ENCODE results near the gene CNOT6.

Gene CNOT6

DNA sequence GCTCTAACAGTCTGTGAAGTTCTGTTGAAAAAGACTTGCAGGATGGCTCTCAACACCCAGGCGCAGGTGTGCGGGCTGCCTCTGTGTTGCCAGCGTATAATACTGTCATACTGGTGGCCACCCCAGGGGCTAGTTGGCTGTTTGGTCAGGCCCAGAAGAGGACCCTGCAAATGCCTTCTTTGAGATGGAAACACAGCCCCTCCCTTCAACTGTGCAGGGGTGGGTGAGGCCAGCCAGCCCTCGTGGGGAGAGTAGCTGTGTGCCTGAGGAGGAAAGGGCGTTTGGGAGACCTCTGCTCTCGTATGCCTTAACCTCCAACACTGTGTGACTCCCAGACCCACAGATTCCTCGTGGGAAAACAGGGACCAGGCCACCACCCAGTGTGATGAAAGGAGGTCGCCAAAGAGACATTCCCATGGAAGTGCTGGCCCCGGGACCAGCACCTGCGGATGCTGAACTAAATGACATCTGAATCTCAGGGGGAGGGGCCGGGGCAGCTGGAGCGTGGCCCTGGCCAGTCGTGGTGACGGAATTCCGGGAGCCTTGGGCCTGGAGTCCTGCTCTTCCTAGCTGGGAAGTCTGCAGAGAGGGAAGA lies 108.4 kb downstream of the CNOT6 start:
- no peak for DNase-seq

DNA sequence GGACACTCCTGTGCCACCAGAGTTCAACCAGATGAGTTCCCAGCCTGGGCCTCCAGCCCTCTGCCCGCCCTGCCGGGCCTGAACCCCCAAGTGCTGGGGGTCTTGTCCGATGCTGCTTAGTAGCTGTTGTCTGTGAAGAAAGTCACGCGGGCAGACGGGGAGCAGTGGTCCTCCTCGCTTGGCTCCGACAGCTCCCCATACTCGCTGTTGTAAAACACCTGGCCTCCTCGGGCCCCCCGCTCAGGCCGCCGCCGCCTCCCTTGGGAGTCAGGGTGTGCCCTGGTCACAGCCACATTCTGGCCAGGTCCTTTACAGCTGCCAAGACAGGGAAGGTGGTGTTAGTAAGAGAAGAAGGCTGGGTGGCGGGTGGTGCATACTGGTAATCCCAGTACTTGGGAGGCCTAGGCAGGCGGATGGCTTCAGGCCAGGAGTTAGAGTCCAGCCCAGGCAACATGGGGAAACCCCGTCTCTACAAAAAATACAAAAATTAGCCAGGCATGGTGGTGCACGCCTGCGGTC lies 109.0 kb downstream of the CNOT6 start:
- no peak for DNase-seq

DNA sequence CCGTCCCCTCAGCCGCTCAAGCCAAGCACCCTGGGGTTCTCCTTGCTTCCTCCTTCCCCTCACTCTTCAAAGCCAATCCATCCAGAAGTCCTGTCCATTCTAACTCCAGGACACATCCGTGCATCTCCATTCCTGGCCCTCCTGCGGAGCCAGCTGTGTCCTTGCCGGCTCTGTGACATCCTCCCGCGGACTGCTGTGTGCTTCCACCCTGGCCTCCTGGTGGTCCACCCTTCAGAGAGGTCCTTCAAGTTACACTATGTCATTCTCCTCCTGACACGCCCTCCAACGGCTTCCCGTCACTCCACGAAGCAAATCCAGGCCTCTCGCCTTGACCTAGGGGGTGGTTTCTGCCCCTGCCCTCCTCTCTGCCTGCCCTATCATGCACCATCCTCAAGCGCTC lies 110.1 kb downstream of the CNOT6 start:
- no peak for DNase-seq

DNA sequence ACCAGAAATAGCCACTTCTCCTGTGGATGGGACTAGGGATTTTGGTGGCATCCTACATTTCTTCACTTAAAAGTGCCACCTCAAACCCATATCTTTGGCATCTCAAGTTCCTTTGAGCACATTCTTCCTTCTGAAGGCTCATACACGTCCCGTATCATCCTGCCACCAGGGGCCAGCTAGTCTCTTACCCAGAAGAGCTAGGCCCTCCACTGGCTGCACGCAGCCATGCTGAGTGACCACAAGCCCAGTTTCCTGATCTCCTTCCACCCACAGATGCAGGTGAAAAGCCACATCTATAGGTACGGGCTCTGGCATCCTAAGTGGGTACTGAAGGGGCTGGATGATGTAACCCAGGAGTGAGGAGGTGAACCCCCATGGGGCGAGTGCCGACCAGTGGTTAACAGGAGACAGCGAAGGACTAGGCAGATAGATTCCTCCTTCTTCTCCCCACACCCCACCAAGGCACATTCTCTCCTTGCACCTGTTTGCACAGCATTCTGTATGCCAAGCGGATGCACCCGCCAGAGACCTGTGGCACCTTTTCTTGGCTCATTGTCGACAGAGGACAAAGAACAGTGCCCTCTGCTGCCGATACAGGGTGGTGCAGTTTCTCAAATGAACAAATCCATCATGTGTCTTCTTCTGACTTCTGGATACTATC lies 111.5 kb downstream of the CNOT6 start:
- DNase-seq, result peak; percentile 53

DNA sequence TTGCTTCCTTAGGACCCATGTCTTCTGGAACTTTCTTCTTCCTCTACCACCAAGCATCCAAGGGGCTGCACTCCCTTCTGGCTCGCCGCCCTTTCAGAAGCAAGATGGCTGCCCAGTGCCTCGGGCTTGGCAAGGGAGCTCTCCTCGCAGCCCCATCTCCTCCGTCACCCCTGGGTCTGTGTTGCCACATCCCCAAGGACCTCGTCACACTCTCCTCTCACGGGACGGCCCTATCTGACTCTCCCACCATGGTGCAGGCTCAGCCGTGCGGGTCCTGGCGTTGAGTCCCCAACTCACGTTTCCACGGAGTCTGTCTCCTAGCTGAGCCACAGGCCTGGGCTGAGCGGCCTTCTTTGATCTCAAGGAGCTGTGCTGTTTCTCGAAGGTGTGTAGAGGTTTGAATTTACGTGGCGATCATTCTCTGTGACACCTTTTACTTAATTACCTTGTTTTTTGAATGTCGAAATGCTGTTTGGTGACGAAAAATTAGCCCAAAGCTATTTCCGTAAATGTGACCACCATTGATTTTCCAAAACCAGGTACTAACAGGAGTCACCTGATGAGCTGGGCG lies 112.1 kb downstream of the CNOT6 start:
- no peak for DNase-seq

DNA sequence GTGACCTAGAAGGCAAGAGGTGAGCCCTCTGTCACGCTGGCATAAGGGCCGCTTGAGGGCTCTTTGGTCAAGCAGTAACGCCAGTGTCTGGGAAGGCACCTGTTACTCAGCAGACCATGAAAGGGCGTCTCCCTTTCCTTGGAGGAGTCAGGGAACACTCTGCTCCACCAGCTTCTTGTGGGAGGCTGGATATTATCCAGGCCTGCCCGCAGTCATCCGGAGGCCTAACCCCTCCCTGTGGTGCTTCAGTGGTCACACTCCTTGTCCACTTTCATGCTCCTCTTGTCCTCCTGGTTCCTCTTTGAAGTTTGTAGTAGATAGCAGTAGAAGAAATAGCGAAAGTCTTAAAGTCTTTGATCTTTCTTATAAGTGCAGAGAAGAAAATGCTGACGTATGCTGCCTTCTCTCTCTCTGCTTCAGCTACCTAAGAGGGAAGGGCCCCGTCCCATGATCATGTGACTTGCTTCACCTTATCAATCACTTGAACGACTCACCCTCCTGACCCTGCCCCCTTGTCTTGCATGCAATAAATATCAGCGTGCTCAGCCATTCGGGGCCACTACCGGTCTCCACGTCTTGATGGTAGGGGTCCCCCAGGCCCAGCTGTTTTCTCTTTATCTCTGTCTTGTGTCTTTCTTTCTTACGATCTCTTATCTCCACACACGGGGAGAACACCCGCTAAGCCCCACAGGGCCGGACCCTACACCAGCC lies 113.8 kb downstream of the CNOT6 start:
- no peak for DNase-seq

DNA sequence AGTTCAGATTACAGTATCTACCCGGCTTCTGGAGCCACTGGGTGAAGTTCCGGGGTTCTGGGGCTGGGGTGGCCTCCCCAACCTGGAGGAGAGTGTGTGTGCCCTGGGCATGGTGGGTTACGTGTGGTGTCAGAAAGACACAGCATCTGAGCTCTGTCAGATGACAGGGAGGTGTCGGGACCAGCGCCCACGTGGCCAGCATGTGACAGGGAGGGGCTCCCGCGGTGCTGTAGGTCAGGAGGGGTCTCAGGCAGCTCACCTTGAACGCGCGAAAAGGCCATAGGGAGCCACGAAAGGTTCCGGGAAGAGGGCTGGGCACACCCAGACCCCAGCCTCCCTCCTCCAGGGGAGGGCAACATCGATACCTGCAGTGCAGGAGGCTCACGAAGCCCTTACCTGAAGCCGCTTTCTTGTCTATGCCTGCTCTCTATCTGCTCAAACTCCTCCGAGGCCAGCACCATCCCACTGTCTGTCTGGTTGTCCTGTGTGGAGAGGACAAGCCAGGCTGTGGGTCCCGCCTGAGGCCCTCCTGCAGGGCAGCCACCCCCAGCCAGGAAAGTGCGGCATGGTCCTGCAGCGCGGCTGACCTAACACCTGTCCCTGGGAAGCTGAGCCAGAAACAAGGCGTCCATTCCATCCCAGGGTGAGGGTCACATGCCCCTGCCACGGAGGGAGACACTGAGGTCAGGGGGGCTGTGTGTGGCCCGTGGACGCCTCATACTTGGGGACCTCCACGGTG lies 114.6 kb downstream of the CNOT6 start:
- DNase-seq, result no peak

DNA sequence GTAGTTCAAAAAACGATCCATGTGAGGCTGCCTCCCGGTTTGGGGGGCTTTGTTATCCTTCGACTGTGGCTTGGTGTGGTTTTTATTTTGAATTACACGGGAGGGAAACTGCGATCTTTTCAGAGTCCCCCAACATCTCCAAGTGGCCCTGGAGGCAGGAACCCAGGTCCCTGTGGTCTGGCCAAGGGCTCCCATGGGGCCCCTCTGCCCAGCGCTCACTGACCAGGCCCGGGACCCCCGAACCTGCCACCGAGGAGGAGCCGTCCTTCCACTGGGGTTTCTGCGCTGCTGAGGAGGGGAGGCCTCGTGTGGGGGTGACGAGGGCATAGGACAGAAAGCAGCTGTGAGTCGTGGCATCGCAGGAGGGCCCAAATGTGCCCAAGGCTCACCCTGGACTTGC lies 115.2 kb downstream of the CNOT6 start:
- no peak for DNase-seq

DNA sequence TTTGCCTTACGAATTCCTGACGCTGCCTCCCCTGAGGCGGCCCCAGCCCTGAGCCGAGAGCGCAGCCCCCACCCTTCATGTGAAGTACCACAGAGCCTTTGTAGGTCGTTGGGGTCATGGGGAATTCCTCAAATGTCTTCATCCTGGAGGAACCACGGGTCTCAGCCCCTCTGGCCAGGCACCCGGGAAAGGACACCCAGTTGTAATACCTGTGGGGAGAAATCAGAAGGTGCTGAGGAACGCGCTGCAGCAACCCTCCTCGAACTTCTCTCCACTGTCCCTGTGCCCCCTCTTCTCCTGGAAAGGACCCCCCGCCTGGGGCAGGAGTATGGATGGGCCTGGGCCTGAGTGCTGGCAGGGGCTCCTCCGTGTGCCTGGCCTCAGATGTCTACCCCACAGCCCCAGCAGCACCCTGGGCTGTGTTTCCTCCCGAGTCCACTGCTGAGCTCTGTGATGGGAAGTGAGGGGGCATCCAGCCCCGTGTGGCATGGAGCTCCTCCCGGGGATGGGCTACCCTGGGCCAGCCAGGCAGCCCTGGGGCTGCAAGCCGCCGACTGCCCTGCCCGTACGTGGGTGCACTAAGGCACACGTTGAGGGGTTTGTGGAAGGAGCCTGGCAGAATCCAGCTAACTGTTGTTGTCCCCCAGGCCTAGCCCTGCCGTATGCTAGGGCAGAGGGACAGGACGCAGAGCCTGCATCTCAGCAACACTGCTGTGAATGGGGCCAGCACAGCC lies 115.8 kb downstream of the CNOT6 start:
- DNase-seq, result no peak

DNA sequence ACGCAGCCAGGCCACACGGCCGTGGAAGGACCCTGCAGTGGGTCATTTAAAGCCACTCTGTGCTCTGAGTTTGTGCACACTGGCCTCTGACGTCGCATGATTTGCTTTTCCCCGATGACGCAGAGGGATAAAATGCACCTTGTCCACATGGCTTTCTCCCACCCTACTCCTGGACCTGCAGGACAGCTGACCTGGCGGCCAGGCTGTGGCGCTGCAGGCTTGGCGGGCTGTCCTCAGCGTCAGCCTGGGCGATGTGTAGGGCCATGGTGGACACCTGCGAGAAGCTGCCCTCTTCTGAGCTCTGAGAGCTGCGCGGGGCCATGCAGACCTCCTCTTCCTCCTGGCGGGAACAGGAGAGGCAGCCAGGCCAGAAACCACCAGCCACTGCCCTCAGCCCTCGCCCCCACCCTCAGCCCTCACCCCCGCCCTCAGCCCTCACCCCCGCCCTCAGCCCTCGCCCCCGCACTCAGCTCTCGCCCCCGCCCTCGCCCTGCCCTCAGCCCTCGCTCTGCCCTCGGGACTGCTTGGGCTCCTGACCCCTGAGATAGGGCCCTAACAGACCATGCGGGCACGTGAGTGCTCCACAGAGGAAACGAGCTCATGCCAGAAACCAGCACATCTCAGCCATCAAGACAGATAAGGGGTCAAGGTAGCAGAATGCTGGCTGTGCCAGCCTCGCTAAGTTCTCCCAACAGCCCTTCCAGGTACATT lies 117.1 kb downstream of the CNOT6 start:
- no peak for DNase-seq

DNA sequence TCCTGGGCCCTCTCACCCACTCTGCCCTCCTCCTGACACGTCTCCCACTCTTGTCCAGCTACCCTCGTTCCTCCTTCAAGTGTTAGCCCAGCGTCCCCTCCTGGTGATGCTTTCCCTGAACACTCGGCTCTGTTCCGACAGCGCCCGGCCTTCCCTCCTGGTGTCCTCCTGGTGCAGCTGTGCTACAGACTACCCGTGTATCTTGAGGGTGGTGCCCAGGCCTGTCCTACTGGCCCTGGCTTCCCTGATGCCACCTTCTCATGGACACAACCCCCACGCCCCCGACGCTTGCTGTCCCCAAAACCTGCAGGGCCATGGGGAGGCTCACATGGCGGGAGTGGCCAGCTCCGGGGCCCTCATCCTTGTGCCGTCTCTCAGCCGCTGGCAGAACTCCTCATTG lies 118.5 kb downstream of the CNOT6 start:
- DNase-seq, result no peak

DNA sequence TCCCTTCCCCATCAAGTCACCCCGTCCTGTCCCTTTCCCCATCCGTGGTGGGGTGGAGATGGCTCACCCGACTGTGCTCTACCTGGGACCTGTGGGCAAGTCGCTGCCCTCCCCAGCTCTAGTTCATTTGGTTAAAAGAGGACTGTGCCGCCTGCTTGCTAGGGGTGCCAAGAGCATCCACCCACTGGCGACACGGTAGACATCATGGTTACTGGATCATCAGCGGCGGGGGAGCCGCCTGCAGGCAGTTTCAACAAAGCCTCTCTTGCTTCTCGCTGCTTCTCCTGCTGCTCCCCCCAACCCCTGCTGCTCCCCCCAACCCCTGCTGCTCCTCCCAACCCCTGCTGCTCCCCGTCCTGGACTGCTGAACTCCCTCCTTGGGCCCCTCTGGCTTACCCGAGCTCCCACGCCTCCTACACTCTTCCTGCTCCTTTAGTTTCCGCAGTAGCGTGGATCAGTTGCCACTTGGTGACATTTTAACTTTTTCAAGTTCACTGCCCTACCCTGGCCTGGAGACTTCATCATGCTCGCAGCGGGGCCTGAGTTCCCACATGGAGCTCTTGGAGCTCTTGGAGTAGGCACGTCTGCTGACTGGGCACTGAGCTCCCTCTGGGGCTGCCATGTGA lies 119.1 kb downstream of the CNOT6 start:
- no peak for DNase-seq

DNA sequence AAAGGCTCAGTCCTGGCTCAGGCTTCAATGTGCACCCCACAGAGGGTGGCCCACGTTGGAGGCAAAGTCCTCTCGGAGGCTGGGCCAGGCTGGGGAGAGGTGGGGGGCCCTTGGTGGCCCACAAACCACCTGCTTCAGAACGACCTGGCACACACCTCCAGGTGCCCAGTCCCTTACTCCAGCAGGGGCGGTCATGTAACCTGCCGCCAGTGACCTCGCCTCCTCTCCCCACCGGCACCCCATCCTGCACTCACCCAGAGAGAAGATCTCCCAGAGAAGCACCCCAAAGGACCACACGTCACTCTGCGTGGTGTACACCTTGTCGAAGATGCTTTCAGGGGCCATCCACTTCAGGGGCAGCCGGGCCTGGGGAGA lies 119.6 kb downstream of the CNOT6 start:
- no peak for DNase-seq

DNA sequence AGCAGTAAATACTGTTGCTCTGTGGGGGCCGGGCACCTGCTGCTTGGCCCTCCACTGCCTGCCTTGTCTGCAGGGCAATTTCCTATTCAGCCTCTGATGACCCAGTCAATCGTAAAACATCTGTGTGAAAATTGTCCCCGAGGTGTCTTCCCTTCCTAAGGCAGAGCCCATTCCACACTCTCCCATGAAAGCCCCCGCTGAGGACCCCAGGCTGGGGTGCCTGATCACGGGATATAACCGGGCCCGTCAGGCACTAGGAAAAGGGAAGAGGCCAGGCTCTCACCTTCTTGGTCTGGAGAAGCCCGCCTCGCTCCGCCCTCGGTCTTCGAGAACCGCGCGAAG lies 124.3 kb downstream of the CNOT6 start:
- DNase-seq, result no peak

DNA sequence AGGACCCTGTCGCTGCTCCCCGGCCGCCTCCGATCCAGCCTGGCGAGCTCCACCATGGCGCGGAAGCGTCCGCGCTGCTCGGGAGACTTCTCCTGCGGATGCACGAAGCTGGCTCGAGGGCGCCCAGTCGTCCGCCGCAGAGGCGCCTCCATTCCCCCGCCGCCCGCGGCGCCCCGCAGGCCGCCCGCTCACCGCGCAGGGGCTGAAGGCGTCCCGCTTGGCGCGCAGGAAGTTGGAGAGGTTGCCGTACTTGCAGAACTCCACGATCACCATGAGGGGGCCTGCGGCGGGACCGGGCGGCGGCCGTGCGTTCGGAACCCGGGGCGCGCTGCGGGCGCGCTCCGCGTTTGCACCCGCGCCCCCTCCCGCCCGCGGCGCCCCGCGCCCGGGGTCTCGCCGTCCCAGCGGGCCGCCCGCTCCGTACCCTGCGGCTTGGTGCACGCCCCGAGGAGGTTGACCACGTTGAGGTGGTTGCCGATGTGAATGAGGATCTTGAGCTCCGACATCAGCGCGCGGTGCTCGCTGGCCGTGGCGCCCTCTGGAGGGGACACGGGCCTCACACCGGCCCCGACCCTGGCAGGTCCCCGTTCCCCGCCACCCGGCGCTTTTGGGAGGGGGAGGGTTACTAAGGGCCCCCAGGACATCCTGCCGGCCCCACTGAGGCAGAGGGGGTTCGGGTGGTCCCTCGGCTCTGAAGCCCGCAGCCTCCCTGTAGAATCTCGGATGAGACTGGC lies 124.8 kb downstream of the CNOT6 start:
- no peak for DNase-seq

DNA sequence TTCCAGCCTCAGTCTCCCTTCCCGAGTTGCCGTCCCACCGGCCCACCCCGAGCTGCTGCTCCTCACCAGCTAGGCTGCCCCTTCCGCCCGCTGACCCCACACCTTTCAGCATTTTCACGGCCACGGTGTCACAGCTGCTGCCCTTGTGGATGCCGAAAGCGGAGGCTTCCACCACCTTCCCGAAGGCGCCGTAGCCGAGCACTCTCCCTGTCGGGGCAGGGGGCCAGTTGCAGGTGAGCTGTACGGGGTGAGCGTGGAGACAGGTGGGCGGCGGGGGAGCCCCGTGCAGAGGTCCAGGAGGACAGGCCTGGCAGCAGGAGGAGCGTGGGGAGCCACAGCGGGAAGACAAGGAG lies 125.4 kb downstream of the CNOT6 start:
- no peak for DNase-seq

DNA sequence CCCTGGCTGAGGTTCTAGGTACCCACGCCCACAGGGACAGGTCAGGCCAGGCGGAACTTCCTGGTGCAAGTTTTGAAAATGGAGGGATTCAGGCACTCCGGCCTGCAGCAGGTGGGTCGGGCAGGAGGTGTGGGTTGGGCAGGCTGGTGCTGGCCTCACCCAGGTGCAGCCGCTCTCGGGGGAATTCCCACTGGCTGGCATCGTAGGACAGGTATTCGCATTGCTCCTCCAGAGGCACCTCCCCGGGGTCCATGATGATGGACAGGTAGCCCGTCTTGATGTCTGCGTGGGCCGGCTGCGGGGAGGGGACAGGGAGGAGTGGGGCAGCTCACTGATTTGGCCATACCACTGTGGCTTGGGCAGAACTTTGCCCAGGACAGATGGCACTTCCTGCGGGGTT lies 125.8 kb downstream of the CNOT6 start:
- no peak for DNase-seq

DNA sequence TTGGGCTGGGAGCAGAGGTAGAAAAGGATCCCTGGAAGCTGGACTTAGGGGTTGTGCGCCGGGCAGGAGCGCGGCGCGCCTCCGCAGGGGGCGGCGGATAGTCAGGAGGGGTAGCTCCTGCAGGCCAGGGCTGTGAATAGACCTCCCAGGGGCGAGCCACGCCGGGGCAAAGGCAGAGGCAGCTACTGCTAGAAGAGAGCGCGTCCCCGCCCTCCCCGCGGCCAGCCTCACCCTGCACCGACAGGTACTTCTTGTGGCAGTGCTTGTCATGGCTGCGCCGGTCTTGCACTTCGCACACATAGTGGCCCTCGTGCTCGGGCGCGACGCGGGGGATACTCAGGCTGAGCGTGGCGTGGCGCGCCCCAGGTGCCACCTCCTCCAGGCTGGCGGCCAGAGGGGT lies 127.1 kb downstream of the CNOT6 start:
- no peak for DNase-seq

DNA sequence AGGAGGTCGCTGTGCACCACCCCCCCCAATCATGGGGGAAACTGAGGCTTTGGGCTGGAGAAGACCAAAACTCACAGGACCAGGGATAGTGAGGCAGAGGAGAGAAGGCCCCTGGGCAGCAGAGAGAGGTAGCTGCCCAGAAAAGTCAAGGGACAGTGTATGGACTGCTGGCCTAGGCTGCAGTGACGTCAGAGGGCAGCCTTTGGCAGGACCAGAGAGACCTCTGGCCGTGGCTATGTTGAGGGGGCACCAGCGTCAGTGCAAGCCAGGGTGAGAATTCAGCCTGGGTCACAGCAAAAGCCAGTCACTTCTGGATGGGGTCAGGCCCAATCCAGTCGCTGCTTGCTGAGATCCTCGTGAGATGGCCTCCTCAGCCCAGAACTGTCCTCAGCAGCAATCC lies 128.7 kb downstream of the CNOT6 start:
- DNase-seq, result no peak

DNA sequence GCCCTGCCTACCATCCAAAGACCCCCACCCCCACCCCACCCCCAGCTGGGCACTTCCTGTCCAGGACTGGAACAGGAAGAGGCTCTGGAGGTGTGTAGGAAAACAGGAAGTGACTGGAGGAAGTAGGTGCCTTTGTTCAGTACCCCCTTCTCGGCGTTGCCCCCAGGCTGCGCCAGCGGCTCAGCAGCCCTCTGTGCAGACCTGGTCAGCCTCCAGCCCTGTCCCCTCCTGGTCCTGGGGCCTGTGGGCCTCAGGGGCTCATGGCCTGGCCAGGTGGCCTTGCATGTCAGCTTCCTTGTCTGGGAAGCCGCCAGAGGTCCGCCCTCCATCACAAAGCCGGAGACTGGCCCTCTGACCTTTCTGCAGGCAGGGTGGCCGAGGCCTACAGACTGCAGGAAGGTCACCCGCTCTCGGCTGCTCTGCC lies 129.2 kb downstream of the CNOT6 start:
- DNase-seq, result no peak

DNA sequence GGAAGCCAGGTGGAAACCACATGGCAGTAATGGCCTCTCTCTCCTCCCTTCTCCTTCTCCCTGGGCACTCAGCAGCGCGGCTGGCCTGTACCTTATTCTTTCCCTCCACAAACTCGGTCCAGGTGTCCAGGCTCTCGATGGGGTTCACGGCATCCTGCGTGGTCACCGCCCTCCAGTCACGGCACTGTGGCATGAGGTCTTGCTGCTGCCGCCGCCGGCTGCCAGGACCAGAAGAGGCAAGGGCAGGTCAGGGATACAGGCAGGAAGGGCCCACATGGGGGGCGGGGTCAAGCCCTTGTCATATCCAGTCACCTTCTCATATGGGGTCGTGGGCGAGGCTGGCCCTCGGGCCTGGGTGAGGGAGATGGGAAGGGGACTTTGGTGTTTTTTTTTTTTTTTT lies 129.7 kb downstream of the CNOT6 start:
- DNase-seq, result no peak

Data from CD4-positive, alpha-beta T cell treated with Interleukin-4 for 4 hours (primary cell).